ENCODE measurements around the gene ERFE. TPM values are rescaled to one million over a fixed set of nuclear protein-coding genes. Genes with fewer than 3 reads are reported as not detected.

The ERFE gene
- total RNA-seq, 1 donor from 2014 or later: not detected

DNA sequence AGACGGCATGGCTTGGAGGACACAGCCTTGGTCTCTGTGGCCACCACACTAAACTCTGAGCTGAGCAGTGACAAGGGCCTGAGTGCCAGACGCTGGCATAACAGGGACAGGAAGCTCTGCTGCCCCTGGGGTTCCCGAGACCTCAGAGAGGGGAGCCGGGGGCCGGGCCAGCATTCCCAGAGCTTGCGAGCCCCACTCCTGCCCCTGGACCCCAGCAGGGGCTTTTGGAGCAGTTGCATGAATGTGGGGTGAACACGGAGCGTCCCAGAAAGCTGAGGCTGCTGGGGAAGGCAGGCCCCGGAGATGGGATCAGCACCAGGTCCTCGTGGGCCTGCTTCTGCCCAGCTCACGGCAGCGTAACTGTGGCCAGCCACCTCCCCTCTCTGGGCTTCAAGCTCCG lies 7.6 kb upstream of the ERFE start:
- H3K36me3 ChIP-seq: no peaks in the 10 kb centered on the region
- H3K27ac ChIP-seq: no peak overlapping the region
- ATAC-seq (no peak), DNase-seq (no peak)
- intact Hi-C loops (cut with DNase I): no loop called here
- no peak for TF ChIP-seq CTCF (IDR thresholded peaks at IDR 0.05)
- no peak overlapping the region for H3K4me3 ChIP-seq
- no peaks in the 10 kb centered on the region for H3K4me1 ChIP-seq
- no peaks in the 10 kb centered on the region for H3K27me3 ChIP-seq (ENCODE audit: low read depth)
- no peaks in the 10 kb centered on the region for H3K9me3 ChIP-seq

GRCh38 chr2:238151628-238152235 lies 7.0 kb upstream of the ERFE start:
- no peak overlapping the region for H3K4me3 ChIP-seq
- no peak overlapping the region for H3K27ac ChIP-seq
- TF ChIP-seq CTCF (IDR thresholded peaks at IDR 0.05): no peak
- H3K9me3 ChIP-seq: no peaks in the 10 kb centered on the region
- intact Hi-C loops (cut with DNase I): no loop called here
- H3K27me3 ChIP-seq (ENCODE audit: low read depth): no peaks in the 10 kb centered on the region
- H3K4me1 ChIP-seq: no peaks in the 10 kb centered on the region
- DNase-seq (no peak), ATAC-seq (no peak)
- H3K36me3 ChIP-seq: no peaks in the 10 kb centered on the region

DNA sequence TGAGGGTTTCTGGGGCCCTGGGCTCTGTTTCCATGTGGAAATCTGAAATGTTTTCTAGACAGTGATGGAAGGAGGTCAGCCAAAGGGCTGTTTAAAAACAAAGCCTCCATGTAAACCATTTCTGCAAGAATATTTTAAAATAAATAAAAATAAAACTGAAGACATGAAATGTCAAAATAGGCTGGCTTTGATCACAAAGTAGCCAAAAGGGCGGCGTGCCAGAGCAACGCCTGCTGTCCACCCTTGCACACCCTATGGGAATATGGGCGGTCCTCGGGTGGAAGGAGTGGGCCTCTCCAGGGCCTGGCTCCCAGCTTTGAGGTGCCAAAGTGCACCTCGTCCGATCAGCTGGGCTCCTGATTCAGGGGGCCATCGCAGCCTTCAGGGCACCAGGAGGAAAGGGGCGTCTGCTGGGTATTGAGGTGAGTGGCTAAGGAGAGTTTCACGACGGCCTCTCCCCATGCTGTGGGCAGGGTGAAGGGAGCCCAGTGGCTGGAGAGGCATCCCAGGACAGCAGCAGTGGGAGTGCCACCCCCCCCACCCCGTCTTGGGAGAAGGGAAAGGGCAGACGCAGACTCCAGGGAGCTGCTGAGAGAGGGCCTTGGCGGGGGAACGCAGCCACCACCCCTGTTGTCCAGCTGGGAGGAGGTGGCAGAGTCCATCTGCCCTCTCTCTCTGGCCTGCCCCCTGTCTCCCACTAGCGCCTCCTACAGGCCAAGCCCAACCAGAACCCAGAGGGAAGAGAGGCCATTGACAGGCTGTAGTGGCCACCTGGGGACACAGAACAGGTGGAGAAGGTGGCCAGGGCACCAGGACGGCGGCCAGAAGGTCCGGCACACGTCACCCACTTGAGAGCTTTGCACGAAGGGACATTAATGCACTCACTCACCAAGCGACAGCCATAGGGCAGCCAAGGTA lies 5.7 kb upstream of the ERFE start:
- no peak for ATAC-seq
- no peak for DNase-seq
- no peaks in the 10 kb centered on the region for H3K4me1 ChIP-seq
- H3K27me3 ChIP-seq (ENCODE audit: low read depth): peaks cover under 1% of the 10 kb centered on the region
- H3K4me3 ChIP-seq: no peak overlapping the region
- intact Hi-C loops (cut with DNase I): no loop called here
- H3K27ac ChIP-seq: no peak overlapping the region
- no peaks in the 10 kb centered on the region for H3K9me3 ChIP-seq
- H3K36me3 ChIP-seq: no peaks in the 10 kb centered on the region
- TF ChIP-seq CTCF (IDR thresholded peaks at IDR 0.05): no peak

DNA sequence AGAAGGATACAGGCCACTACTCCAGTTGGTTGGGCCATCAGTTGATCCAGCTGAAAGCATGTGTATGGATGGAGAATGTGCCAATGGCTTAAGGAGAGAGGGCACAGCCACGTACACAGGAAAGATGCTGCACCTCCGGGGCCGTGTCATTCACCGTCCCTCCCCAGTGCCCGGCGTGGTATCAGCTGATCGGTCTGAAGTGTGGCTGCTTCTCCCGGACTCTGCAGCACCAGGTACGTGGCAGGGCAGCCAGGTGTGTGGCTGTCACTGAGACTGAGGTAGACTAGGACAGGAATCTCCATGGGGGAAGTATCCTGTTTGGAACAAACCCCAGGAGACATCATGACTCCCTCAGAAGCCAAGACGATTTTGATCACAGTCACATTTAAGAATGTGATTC lies 4.2 kb upstream of the ERFE start:
- Histone ChIP-seq H3K4me1 (peaks cover 11% of the 10 kb centered on the region), H3K27me3 (ENCODE audit: low read depth) (peaks cover 9% of the 10 kb centered on the region), H3K27ac (no peak overlapping the region), H3K36me3 (no peaks in the 10 kb centered on the region), H3K4me3 (no peak overlapping the region), H3K9me3 (no peaks in the 10 kb centered on the region)
- DNase-seq (no peak), ATAC-seq (no peak)
- TF ChIP-seq CTCF (IDR thresholded peaks at IDR 0.05): no peak
- intact Hi-C loops (cut with DNase I): no loop called here

- Histone ChIP-seq H3K27me3 (ENCODE audit: low read depth) (peaks cover 15% of the 10 kb centered on the region), H3K27ac (no peak overlapping the region), H3K4me3 (no peak overlapping the region), H3K4me1 (peaks cover 11% of the 10 kb centered on the region), H3K9me3 (no peaks in the 10 kb centered on the region), H3K36me3 (no peaks in the 10 kb centered on the region)
- intact Hi-C loops (cut with DNase I): no loop called here
- DNase-seq (no peak), ATAC-seq (no peak)
- no peak for TF ChIP-seq CTCF (IDR thresholded peaks at IDR 0.05)
These were observed 3.6 kb upstream of the ERFE start for GRCh38 chr2:238155051-238155760.

Measured in lower lobe of right lung (tissue), 2 donors.